CD4-positive, alpha-beta T cell (primary cell): ENCODE data around the gene CPO. TPM values are rescaled to one million over a fixed set of nuclear protein-coding genes. Genes with fewer than 3 reads are reported as not detected.

Source experiments
- ATAC-seq: fragments of 200-7000 bp; cut with Tn5 transposase; one replicate; pipeline ENCODE4 v1.10.0; 2022; ENCODE audit warnings: mild to moderate bottlenecking; ENCODE audit not compliant: poor library complexity
- CTCF ChIA-PET: fragments of 350-600 bp; sonication (Branson Sonifier 250); formaldehyde crosslinking; loops from one replicate; lab custom pipeline; 2021; ENCODE audit warnings: antibody characterized with exemption, inconsistent platforms; lab: Charles Lee
- POLR2A ChIA-PET: fragments of 350-600 bp; sonication (Branson Sonifier 250); formaldehyde crosslinking; loops from one replicate; lab custom pipeline; 2021; ENCODE audit warnings: antibody characterized with exemption, inconsistent platforms; lab: Charles Lee
- DNase-seq, 14 experiments: peaks; one replicate each; pipeline ENCODE4 v3.0.0-alpha.2; 2013 to 2020; ENCODE audit warnings: mixed read lengths in 2 of 14
- H3K27ac ChIP-seq, 2 donors: one replicate each; pipeline versions ENCODE4 v1.5.1 to v1.7.0; 2013; ENCODE audit warnings: low read length in 2 of 2, low read depth in 1 of 2, mild to moderate bottlenecking in 1 of 2
- H3K27me3 ChIP-seq, 2 experiments: 1 replicate in 1 of 2; 2 replicates in 1 of 2; pipeline versions ENCODE4 v1.6.1 to v1.7.0; 2013; ENCODE audit warnings: low read length in 2 of 2, control low read depth in 1 of 2, mild to moderate bottlenecking in 1 of 2, moderate library complexity in 1 of 2; ENCODE audit not compliant: insufficient read depth in 2 of 2, control insufficient read depth in 1 of 2
- H3K36me3 ChIP-seq: one replicate; pipeline ENCODE4 v1.6.1; 2013; ENCODE audit warnings: low read length, control low read depth; ENCODE audit not compliant: insufficient read depth
- H3K4me1 ChIP-seq: one replicate; pipeline ENCODE4 v1.6.1; 2013; ENCODE audit warnings: low read length, control low read depth; ENCODE audit not compliant: insufficient read depth
- H3K4me3 ChIP-seq: one replicate; pipeline ENCODE4 v1.5.1; 2013; ENCODE audit warnings: mild to moderate bottlenecking, low read length, moderate library complexity
- H3K9me3 ChIP-seq, 2 experiments: 1 replicate in 1 of 2; 2 replicates in 1 of 2; pipeline versions ENCODE4 v1.6.1 to v1.7.0; 2013; ENCODE audit warnings: low read length in 2 of 2, mild to moderate bottlenecking in 2 of 2, control low read depth in 1 of 2, moderate library complexity in 1 of 2; ENCODE audit not compliant: control insufficient read depth in 1 of 2, insufficient read depth in 1 of 2
- H3K27ac Mint-ChIP-seq: one replicate; pipeline ENCODE4 v1.8.0; 2020; ENCODE audit warnings: mixed read lengths
- H3K27me3 Mint-ChIP-seq: one replicate; pipeline ENCODE4 v1.8.0; 2021; ENCODE audit warnings: mixed read lengths
- H3K36me3 Mint-ChIP-seq: one replicate; pipeline ENCODE4 v1.8.0; 2021; ENCODE audit warnings: low read depth, mixed read lengths
- H3K4me1 Mint-ChIP-seq: one replicate; pipeline ENCODE4 v1.8.0; 2021; ENCODE audit warnings: low read depth, mixed read lengths
- H3K4me3 Mint-ChIP-seq: one replicate; pipeline ENCODE4 v1.8.0; 2020; ENCODE audit warnings: mild to moderate bottlenecking, mixed read lengths
- H3K9me3 Mint-ChIP-seq: one replicate; pipeline ENCODE4 v1.8.0; 2020; ENCODE audit warnings: mixed read lengths
- intact Hi-C, 2 experiments: fragments of 100-400 bp; cut with DNase I in 1 of 2; cut with micrococcal nuclease in 1 of 2; formaldehyde crosslinking; loops; one replicate each; pipeline versions ENCODE4 v1.15.1 to v1.9.0; 2023 to 2025; cut with DNase I, micrococcal nuclease
- total RNA-seq, 174 experiments: library from RNA in 2 of 174; stranded (reverse) in 2 of 174; gene quantifications; one replicate each; pipeline ENCODE4 v1.2.3 and lab custom pipeline; 2021 to 2026
- TF ChIP-seq, protein P1 (sequence below): fragments of 200-600 bp; IDR thresholded peaks from one replicate; pipeline ENCODE4 v1.8.0; 2022; ENCODE audit warnings: antibody characterized with exemption, mild to moderate bottlenecking

The CPO gene
- total RNA-seq, 2 experiments from 2014 or later: not detected

GRCh38 chr2:206915121-206915520 is 24.2 kb upstream of the CPO start:
- Mint-ChIP-seq H3K4me1 (no peaks in the 10 kb centered on the region), H3K27me3 (no peaks in the 10 kb centered on the region), H3K4me3 (no peak overlapping the region), H3K36me3 (no peaks in the 10 kb centered on the region), H3K27ac (no peak overlapping the region), H3K9me3 (peaks cover 2% of the 10 kb centered on the region)
- Histone ChIP-seq H3K4me3 (no peak overlapping the region), H3K27ac (no peak overlapping the region), H3K27me3 (no peaks in the 10 kb centered on the region), H3K4me1 (no peaks in the 10 kb centered on the region), H3K36me3 (no peaks in the 10 kb centered on the region), H3K9me3 (no peaks in the 10 kb centered on the region)
- POLR2A ChIA-PET: no interaction called here
- CTCF ChIA-PET: no interaction called here
- intact Hi-C loops: no loop called here
- ATAC-seq (no peak), DNase-seq (peak in 1 of 14 experiments; percentile 13)
- TF ChIP-seq, protein P1, sequence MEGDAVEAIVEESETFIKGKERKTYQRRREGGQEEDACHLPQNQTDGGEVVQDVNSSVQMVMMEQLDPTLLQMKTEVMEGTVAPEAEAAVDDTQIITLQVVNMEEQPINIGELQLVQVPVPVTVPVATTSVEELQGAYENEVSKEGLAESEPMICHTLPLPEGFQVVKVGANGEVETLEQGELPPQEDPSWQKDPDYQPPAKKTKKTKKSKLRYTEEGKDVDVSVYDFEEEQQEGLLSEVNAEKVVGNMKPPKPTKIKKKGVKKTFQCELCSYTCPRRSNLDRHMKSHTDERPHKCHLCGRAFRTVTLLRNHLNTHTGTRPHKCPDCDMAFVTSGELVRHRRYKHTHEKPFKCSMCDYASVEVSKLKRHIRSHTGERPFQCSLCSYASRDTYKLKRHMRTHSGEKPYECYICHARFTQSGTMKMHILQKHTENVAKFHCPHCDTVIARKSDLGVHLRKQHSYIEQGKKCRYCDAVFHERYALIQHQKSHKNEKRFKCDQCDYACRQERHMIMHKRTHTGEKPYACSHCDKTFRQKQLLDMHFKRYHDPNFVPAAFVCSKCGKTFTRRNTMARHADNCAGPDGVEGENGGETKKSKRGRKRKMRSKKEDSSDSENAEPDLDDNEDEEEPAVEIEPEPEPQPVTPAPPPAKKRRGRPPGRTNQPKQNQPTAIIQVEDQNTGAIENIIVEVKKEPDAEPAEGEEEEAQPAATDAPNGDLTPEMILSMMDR: no peak

DNA sequence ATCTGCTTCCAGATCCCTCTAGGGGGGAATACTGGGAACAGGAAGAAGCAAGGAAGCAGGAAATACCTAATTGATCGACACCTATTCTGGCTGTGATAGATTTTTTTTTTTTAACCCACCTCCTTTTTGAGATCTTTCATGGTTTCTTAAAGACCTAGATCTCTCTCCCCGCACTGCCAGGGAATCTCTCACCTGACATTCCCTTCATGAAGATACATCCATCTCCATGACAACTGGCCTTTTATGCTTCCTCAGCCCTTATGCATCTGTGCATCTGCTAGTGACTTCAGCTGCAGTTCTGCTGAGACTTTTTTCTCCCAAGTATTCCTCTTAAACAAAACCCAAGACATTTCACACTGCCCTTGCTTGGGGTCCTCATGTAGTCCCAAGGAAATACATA is 21.1 kb upstream of the CPO start:
- no peaks in the 10 kb centered on the region for H3K9me3 ChIP-seq
- Mint-ChIP-seq H3K36me3 (no peaks in the 10 kb centered on the region), H3K4me1 (no peaks in the 10 kb centered on the region), H3K4me3 (no peak overlapping the region), H3K27ac (no peak overlapping the region), H3K9me3 (peaks cover 2% of the 10 kb centered on the region), H3K27me3 (no peaks in the 10 kb centered on the region)
- no peaks in the 10 kb centered on the region for H3K27me3 ChIP-seq
- intact Hi-C loops: no loop called here
- no peaks in the 10 kb centered on the region for H3K4me1 ChIP-seq
- POLR2A ChIA-PET: no interaction called here
- no peak overlapping the region for H3K27ac ChIP-seq
- CTCF ChIA-PET: no interaction called here
- no peak overlapping the region for H3K4me3 ChIP-seq
- DNase-seq (no peak), ATAC-seq (no peak)
- no peaks in the 10 kb centered on the region for H3K36me3 ChIP-seq
- TF ChIP-seq, protein P1: no peak

- Mint-ChIP-seq H3K9me3 (no peaks in the 10 kb centered on the region), H3K4me3 (no peak overlapping the region), H3K27ac (no peak overlapping the region), H3K27me3 (no peaks in the 10 kb centered on the region), H3K36me3 (no peaks in the 10 kb centered on the region), H3K4me1 (no peaks in the 10 kb centered on the region)
- no peak for DNase-seq
- ATAC-seq: no peak
- TF ChIP-seq, protein P1: no peak
- Histone ChIP-seq H3K36me3 (no peaks in the 10 kb centered on the region), H3K27ac (no peak overlapping the region), H3K9me3 (no peaks in the 10 kb centered on the region), H3K4me1 (no peaks in the 10 kb centered on the region), H3K4me3 (no peak overlapping the region), H3K27me3 (no peaks in the 10 kb centered on the region)
- intact Hi-C loops: no loop called here
- ChIA-PET CTCF (no interaction called here), POLR2A (interaction anchor here (0.7 kb wide), 1 partner anchor 8 kb away, joined by 4 read pairs; no protein-coding TSS in a partner anchor)
These were observed 19.0 kb upstream of the CPO start for GRCh38 chr2:206920310-206920709.
